GM21526 (cell line): ENCODE data around the gene COL15A1.

ENCODE experiments used
- ATAC-seq: cut with Tn5 transposase; IDR thresholded peaks from one replicate; pipeline ENCODE4 v1.9.1; 2021; ENCODE audit warnings: moderate library complexity; ENCODE audit not compliant: unreplicated experiment, low FRiP score

The COL15A1 gene

DNA sequence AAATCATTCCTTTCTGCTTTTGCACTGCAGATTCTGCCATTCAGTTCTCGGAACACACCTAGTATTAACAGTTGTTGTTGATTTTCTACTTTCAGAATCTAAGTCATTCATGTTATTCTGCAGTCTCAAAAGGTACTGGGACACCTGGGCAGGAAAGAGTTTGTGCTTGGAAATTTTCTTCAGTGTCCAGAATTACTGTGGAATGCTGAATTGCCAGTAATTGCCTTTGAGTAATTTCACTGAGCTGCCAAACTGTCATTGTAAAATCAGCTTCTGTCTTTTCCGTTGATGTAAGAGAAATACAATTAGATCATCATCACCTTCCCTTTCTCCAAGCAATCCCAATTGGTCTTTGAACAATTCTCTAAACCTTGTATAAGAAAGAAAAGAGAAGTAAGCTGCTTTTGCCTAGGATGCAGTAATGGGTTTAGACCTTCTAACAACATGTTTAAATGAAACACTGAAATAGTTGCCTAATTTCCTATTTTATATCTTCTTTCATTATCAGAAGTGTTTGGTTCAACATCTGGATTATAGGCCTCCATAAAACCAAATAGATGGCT is 85.5 kb downstream of the COL15A1 start:
- ATAC-seq: no peak

DNA sequence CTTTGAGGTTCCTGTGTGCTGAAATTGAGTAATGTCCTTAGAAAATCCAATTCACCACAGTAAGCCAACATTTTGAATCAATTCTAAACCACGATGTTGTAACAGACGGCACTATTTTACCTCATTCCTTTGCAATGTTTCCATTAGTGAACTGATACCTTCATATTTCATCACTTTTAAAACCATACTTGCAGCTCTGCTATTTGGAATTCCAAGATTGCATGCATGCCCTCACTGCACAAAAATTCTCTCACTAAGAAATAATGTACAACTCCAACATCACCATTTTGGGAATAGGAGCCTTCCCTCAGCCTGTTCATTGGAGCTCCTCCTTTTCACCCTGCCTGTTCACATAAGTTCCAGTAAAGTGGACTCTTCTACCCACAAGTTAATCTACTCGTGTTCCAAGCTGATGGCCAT is 86.4 kb downstream of the COL15A1 start:
- no peak for ATAC-seq

DNA sequence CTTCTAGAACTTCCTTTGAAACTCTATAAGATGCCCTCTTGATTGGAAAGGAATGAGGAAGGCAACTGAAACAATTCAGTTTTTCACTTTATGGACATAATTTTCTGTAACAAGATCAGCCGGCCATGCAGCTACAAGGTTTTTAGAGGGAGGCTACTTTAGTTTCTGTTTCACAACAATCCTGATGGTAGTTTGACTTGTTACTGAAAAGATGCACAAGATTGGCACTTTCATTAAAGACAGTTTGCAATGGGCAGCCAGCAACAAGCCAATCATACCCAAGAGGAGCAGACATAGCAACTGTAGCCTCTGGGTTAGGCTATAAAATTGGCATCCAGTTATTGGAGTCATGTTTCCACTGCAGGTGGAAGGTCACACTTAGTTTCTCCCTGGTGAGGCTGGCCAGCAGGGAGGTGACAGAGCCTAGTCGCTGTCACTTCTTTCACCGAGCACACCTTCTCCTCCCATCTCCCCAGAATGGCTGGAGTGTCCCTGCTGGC is 87.0 kb downstream of the COL15A1 start:
- no peak for ATAC-seq

DNA sequence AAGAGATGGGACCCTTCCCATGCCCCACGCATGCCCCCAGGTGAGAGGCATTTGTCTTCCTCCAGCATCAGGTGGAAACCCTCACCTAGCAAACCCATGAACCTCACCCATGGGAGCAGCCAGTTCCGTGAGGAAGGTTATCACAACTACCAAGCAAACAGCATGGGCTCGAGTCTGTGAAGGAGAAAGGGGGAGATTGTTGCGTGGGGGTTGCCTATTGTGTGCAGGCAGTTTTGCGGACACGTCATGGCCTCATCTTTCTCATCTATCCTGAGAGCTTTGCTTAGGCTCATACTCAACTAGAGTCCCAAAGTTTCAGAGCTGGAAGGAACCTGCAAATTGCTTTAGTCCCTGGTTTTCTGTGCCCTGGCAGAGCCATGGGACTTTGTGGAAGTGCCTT is 87.6 kb downstream of the COL15A1 start:
- no peak for ATAC-seq

DNA sequence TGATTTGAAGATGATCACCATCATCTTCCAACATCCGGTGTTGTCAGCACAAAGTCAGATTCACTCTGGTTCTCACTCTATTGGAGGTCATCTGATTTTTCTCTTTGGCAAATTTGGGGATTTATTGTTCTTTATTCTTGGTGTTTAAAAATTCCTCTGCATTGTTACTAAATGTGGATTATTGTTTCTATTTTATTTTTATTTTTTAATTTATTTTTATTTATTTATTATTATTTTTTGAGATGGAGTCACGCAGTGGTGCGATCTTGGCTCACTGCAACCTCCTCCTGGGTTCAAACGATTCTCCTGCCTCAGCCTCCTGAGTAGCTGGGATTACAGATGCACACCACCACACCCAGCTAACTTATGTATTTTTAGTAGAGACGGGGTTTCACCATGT is 88.3 kb downstream of the COL15A1 start:
- no peak for ATAC-seq

DNA sequence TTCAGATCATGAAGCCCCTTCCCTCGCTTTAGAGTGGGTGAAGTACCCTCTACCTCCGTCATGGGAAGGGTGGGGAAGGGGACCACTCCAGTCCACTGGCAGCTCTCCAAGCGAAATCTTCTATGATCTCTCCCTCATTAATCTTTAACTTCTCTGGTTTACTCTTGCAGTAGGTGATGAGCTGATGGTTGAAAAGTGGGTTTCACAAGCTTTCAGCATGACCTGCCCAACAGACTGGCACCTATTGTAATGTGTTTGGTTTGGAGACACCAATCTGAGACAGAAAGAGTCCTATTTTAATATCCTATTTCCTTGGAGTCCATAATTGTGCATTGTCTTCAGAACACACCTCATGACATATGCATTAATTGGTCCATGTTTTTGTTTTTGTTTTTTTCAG is 90.4 kb downstream of the COL15A1 start:
- no peak for ATAC-seq

DNA sequence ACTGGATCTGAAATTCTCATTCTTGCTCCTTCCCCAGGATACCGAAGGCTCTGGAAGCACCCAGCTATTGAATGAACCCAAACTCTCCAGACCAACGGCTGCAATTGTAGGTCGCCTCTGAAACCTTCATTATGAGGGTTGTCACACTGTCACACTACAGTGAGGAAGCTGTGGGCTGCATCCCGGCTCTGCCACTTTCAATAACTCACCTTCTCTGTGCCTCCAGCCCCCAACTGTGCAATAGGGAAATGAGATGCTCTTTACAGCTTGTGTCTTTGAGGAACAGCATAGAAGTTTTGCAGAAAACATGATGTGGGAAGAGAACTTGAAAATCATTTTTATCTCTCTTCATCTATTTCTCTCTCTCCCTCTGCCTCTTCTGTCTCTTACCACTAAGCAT is 91.6 kb downstream of the COL15A1 start:
- no peak for ATAC-seq

DNA sequence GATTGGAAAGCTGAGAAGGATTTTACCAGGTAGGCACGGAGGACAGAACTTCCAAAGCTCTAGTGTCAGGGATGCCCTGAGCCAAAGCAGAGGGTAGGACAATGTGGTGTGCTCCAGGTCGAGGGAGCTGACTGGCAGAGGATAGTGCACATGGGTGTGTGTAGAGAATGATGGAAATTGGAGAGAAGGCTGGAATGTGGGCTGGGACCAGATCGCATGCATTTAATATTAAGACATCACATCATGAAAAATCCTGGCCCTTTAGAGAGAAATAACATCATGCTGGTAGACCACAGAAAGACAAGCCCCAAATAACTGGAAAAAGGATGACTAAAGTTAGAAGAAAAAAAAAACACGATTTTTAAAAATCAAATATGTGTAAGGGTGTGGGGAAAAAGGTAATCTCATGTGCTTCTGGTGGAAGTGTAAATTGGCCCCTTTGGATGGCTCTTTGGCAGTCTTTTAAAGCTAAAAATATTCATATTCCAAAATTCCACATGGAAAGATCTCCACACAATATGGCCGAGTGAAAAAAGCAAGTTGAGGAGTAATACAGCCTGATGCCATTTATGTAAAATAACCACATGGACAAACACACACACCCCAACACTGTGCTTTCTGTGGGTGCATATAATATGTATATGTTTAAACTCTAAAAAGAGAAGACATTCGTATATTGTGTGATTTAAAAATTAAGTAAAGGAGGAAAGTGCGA is 94.2 kb downstream of the COL15A1 start:
- no peak for ATAC-seq

DNA sequence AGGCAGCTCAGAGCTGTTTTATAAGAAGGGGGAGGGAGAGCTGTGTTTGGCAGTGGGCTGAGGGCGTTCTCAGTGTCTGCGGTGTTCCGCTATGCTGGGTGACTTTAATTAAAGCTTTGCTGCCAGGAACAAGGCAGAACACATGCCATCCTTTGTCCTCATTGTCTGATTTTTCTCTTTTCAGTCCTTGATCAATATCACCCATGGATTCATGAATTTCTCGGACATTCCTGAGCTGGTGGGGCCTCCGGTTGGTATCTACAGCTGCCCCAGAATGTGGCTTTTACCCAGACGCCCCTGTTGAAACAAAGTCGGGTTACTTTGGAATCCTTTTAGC is 94.7 kb downstream of the COL15A1 start:
- no peak for ATAC-seq

DNA sequence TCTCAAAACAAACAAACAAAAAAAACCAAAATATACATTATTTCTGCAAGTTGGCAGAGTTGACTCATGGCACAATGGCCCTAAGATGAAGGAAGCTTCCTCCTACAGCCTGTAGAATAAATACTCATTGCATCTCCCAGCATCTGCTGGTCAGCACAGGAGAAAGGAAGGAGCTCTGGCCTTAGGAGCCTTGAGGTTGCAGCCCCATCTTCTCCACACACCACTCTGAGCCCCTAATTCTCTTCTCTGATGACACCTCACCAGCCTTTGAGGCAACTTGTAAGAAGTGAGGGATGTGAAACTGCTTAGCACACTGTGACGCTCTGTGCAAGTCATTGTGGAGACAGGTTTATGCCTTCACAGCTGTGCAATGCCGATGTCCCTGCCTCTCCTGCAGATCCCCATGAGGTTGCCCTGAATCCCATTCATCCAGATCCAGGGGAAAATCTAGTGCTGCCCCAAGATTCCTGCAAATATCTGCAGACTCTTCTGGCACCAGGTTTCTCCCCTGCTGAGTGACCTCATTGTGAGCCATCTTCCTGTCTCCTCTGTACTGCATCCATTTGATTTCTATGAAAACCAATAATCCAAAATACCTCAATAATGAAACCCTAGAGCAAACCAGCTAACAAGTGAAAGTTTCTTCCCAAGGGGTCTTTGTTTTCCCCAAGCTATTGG is 95.9 kb downstream of the COL15A1 start:
- no peak for ATAC-seq

DNA sequence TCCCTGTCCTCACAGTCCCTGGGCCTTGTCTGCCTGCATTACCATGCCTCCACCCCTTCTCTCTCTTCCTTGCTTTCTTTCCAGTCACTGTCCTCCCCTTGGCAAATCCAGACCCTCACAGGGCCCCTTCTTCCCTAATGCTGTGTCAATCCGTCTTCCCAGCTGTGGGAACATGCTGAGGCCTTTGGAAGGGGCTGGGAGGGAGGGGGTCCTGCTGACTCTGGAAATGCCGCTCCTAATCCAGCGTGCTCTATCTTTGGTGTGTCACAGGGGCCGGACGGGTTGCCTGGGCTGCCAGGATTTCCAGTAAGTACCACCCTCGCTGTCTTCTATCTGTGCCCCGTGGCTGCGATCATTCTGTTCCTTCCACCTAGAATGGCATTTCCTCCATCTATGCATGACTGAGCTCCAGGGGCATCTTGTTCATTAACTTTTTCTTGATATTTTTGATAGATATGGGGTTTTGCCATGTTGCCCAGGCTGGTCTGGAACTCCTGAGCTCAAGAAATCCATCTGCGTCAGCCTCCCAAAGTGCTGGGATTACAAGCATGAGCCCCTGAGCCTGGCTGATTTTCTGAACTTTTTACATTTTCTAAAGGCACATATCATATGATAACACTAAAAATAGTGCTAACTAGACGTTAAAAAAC is 96.7 kb downstream of the COL15A1 start:
- no peak for ATAC-seq

DNA sequence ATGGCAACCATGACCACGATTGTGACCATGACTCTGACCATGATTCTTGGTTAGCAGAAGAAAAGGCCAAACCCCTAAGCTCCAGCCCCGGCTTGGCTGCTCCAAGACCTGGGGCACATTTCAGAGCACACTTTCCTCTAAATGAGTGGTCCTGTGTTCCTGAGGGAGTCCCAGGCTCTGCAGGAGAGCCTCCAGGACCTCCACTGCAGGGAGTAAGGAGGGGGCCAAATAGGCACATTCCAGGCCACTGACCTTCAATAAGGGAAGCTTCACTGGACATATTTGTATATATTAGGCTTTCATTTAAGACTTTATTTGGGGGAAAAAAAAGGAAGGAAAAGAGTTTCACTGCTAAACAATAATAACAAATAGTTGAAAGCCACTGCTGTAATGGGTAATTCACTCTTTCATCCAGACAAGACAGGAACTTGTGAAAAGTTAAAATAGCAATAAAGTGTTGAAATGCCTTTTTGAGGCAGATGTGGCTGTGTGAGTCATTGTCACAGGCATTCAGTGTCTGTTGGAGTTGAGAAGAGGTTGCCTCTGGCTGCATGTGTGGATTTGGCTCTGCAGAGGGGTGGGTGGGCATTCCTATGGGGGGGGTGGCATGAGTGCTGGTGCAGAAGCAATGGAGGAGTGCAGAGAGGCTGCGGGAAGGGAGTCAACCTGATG is 97.3 kb downstream of the COL15A1 start:
- no peak for ATAC-seq

DNA sequence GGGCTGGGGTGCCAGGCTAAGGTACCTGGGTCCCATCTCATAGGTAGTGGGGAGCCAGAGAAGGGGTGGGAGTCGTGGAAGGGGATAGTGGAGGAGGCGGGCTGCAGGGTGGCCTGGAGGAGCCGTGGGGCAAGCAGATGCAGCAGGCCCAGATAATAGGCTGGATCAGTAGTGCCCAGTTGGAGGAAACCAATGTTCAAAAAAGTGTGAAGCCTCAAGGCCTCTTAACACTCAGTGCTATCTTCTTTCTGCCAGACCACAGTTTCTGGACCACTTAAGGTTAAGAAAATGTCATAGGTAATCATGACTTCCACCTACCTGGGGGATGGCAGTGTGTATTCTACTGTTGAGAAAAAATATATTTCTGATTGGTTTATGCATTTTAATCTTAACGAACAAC is 97.9 kb downstream of the COL15A1 start:
- no peak for ATAC-seq

DNA sequence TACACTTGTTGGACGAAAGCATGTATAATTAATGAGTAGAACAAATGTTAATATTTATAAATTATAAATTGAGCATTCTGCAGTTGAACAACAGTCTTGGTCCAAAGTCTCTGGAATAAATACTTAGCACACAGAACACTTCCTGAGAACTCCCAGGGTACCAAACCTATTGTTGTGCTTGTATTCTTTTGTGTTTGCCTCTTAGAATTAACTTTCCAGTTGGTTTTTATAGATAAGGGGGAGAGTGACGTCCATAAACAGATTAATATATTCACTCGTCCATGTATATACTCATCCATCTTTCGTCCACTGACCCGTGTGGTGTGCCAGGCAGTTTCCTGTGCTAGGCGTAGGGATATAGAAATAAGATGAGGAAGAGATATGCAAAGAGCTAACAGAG is 98.9 kb downstream of the COL15A1 start:
- no peak for ATAC-seq

DNA sequence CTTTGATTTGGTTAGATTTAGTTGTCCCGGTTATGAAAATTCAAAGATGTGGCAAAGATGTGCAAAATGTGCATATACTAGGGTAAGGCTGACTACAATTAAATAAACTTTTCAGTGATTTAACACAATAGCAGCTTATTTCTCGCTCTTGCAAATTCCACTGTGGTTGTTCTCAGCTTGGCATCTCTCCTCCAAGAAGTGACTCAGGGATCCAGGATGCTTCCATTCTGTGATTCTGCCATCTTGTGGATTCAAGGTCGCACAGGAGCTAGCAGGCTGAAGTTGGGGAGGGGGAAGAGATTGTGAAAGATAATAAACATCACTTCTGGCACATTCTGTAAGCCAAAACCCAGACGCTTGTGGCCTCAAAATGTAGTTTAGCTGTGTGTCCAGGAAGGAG is 101.1 kb downstream of the COL15A1 start:
- no peak for ATAC-seq

DNA sequence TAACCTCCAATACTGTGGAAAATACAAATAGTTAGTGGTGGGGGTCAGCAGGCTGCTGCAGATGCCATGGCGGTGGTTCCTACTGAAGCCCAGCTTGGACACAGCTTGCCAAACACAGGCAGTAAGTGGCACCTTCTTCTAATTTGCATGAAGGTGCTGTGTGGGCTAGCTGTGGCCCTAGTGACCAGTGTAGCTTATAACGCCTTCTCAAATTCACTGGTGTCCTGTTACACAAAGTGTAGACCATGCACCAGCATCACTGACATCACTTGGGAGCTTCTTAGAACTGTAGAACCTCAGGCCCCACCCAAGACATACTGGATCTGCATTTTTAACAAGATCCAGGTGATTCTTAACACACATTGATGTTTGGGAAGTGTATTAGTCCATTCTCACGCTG is 102.4 kb downstream of the COL15A1 start:
- no peak for ATAC-seq

DNA sequence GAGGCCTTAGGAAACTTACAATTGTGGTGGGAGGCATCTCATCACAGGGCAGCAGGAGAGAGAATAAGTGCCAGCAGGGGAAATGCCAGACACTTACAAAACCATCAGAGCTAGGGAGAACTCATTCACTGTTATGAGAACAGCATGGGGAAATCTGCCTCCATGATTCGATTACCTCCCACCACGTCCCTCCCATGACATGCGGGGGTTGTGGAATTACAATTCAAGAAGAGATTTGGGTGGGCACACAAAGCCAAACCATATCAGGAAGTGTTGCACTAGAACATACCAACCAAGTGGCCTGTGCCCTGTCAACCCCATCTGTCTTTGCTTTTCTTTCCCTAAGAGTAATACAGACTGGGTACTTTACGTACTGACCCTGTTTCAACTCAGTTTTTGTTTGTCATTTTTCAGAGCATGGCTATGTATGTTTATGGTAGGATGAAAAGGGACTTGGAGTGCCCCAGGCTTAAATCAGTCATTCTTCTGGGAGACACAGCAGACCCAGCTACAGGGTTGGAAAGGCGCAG is 102.9 kb downstream of the COL15A1 start:
- no peak for ATAC-seq

DNA sequence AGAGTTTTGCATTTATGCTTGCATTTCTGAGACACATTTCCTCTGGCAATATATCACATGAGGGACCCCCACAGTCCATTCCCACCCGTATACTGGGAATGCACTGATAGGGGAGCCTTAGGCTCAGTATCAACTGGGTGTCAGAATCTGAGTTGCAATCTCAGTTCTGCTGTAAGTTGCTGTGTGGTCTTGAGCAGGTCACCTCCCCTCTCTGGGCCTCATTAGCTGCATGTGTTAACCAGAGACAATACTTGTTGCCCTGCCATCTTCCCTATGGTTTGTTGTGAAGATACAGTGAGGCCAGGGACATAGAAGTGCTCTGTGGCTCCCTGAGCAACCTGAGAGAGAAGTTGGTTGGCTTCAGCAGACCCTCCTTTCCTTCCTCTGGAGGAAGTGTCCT is 105.5 kb downstream of the COL15A1 start:
- no peak for ATAC-seq

DNA sequence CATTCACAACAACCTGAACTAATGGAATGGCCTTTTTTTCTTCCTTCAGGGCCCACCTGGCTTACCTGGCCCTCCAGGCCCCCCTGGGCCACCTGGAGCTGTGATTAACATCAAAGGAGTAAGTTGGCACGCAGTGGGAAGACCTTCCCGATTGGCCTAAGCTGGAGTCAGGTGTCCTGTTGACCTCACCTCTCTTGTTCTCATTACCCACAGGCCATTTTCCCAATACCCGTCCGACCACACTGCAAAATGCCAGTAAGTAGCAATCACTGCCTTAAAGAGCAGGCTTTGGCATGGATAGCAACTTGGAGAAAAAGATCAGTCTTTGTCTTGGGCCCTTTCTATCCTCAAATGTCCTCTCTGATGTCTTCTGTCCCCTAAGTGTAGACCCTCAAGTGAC is 105.9 kb downstream of the COL15A1 start:
- ATAC-seq: no peak

DNA sequence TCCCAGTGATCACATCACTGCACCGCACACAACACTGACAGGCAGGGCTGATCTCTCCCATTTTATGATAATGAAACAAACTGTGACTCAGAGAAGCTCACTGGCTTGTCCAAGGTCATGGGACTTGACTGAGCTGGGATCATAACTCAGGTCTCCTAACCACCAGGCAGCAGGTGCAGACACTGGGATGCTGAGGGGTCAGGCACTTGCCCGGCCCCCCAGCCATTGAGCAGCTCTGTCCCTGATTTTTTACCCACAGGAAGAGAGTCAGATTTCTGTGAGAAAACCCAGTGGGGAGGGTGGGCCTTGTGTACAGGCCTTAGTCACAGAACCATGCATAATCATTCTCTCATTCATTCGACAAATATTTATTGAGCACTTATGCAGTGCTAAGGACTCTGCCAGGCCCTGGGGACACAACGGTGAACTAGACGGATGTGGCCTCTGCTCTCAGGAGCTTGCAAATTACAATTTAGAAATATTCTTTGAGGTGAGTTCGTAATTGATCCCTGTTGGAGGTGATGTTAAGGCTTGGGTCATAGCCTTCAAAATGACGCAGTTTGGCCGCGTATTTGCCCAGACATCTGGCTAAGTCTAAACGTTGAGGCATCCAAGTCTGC is 106.7 kb downstream of the COL15A1 start:
- no peak for ATAC-seq
